NCI-H2029 treated with DMSO at 0.1 percent for 48 hours (cell line): ENCODE data around the gene ITGB5.

Experiments
- DNase-seq: peaks from one replicate; lab custom pipeline; 2025; lab: John Stamatoyannopoulos, UW

Gene ITGB5

DNA sequence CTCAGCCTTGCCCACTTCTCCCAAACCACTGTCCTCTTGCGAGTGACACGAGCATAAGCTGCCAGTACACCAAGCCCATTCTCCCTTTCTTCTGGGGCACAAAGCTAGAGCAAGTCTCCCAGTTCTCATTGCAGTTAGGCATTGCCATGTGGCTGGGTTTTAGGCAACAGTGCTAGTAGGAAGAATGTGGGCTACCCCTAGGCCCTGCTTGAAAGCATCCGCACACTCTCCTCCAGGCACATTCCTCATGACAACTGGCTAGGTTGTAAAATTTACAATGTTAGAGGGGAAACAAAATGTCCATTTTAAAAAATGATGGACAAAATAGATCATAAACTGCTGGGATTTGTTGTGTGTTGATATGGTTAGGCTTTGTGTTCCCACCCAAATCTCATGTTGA, 19.7 kb downstream of the ITGB5 start:
- DNase-seq: no peak

DNA sequence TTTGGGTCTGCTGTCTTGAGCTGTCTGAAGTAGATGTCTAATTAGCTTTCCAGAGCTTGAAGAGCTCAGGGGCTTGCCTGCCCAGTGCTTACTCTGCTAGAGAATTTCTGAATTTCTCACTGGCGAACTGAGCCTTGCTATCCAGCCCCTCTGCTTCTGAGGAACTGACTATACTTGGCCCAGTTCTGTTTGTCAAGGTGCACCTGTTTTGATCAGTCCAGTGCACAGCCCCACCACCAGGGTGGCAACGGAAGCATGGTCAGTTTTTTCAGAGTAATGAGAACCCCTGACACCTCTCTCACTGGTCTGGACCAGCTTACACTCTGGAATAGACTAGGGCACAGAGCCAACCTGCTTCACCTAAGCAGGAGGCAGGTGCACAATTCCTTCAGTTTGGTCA, 25.2 kb downstream of the ITGB5 start:
- peak; percentile 65 for DNase-seq

DNA sequence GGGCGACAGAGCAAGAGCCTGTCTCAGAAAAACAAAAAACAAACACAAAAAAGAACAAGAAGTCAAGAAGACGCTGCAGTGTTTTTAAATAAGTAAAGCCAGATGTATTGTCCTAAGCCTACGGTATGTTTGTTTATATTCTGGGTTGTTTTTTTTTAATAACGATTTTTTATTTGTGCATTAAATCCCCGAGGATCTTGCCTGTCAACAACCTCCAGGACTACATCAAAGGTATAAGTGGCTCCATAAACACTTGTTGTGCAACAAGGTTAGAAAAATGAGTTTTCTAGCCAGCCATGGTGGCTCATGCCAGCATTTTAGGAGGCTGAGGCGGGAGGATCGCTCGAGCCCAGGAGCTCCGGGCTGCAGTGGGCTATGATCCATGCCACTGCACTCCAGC, 26.1 kb downstream of the ITGB5 start:
- no peak for DNase-seq

DNA sequence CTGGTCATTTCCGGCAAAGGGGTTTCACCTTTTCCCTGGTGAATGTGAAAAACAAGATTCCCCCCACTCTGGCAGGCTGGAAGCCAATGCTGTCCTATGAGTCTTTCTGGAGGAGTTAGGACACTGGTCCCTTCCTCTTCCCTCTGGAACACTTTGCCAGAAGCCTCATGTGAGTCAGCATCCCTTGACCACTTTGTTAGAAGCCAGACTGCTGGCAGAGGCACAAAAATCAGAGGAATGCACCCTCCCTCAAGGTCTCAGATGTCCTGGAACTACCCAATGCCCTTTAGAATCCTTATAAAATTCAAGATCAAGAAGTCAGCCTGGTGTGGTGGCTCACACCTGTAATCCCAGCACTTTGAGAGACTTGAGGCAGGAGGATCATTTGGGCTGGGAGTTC, 26.6 kb downstream of the ITGB5 start:
- no peak for DNase-seq

DNA sequence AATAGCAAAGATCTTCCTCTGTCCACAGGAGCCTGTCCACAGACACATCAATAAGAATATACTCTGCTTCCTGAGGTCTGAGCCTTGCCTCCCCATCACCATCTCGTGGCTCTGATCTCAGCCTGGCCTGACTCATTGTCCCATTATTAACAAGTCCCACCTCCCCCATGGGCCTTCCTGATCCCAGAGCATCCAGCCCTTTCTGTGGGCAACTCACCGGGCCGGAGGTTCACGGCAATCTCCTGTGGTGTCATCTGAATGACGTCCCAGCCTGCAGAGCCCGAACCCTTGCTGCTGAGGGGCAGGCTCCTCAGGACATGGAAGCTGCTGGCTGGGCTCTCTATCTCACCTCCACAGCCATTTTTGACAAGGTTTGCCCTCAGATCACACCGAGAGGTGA, 28.1 kb downstream of the ITGB5 start:
- DNase-seq: no peak

DNA sequence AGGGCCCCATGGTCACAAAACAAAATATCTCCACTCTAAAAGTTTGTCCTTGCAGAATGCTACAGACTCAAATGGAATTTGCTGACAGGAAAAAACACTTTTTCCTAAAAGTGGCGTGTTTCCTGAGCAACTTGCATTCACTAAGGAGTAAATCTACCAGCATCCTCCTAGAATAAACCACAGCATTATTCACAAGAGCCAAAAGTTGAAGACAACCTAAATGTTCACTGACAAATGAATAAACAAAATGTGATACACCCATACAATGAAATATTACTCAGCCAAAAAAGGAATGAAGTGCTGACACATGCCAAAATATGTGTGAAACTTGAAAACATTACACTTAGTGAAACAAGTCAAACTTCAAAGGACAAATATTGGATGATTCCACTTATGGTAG, 28.9 kb downstream of the ITGB5 start:
- no peak for DNase-seq

DNA sequence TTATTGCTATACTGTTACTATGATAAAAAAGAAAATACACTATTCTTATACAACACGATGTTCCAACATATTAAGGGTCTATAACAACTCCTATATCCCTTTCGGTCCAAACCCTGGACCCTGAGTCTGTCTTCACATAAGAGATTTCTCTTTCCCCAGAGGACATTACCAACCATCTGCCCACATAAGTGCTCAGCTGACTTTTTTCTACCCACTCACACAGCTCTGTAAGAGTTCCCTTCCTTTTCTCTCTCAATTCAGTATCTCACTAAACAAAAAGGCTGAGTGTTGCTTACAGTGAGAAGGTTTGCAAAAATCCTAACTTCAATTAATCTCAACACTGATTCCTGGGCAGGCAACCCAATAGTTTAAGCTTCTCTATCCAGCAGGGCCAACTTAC, 30.5 kb downstream of the ITGB5 start:
- DNase-seq: no peak

DNA sequence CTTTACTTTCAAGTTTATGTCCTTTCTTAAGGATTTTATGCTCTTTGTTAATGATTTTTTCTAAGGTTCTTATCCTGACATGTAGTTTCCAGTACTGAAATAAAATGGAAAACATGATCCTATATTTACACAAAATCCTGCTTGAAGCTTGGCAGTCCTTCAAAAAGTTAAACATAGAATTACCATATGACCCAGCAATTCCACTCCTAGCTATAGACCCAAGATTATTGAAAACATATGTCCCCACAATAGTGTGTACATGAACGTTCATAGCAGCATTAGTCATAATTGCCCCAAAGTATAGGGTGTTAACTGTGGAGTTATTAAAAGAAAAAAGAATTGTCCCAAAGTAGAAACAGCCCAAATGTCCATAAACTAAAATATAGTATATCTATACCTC, 33.2 kb downstream of the ITGB5 start:
- no peak for DNase-seq

DNA sequence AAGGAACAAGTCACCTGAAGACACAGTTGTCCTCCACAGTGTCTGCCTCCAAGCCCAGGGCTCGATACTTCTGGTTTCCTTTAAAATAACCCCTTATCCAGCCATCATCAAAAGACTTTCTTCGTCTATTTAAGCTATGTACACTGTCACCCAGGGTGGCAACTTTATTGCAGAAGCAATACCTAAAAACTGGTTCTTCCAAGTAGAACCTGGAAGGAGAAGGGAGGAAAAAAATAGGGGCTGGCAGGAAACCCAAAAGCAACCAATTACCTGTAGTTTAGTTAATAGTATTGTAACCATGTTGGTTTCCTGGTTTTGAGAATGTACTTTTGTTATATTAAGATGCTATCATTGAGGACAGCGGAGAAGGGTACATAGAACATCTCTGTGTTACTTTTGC, 33.7 kb downstream of the ITGB5 start:
- no peak for DNase-seq

DNA sequence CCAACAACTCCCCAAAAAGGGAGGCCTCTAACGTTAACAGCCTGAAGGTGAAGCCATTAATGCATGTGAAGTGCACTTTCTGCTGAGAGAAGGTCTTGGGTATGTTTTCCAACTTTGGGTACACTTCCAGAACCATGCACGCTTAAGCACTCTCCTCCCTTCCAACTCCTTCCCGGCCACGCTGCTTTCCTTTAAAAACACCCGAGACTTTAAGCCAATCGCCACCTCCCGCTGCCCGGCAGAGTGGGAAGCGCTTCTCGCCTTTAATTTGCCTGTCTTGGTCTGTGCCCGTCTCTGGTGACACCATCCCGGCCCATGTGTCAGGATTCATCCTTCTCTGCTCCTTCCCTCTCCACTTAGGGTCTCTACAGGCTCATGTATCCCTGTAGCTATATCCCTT, 35.3 kb downstream of the ITGB5 start:
- DNase-seq: no peak

DNA sequence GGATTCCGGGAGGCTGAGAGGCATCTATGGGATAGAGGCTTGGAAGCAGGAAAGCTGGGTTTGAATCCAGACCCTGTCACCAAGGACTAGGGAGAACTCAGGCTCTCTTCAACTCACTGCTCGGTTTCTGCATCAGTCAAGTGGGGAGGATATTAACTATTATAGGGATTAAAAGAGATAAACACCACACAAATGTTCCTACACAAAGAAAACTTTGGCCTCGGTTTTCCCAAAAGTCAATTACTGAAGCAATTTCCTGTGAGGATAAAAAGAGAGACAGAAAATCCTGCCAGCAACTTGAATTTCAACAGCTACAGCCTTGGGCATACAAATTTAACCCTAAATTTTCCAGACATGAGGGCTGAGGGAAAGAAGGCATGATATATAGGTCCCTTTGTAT, 36.0 kb downstream of the ITGB5 start:
- no peak for DNase-seq

DNA sequence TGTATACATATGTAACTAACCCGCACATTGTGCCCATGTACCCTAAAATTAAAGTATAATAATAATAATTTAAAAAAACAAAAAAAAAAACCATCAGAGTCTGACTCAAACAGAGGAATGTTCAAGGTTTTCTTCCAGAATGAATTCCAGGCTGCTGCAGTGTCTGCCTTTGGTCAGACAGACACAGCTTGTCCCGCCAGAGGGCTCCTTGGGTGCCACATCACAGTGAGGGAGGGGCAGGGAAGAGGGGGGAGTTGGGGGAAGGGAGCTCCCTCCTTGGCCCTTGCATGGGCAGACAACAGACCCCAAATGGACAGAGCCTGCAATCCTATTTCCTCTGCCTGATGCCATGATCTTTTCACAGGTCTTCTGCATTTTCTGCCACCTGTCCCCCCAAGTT, 36.5 kb downstream of the ITGB5 start:
- DNase-seq: no peak

DNA sequence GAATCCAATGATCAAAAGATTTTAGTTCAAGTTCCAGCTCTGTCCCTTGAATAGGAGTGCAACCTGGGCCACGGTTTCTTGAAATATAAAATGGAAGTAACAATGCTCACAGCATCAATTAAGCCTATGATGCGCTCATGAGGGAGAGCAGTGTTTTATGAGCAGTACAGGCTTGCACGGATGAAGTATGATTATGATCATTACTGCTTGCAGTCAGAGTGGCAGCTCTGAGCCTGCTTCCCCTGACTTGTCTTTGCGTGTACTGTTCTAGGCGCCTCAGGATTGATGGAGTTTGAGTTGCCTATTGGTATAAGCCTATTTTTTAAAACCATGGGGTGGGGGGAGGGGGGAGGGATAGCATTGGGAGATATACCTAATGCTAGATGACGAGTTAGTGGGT, 37.0 kb downstream of the ITGB5 start:
- no peak for DNase-seq

DNA sequence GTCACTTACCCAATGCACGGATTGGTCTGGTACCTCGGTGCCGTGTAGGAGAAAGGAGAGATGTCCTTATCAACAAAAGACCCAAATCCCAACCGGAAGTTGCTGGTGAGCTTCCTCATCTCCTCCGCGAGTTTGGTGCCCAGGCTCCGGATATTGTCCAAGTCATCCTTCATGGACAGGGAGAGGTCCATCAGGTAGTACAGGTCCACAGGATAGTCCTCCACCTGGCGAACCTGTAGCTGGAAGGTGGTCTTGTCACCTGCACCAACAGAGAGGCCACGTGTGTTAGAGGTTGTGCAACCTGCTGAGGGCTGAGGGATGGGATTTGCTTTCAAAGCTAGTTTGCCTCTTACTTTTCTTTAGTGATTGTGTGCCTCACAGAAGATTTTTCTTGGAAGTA, 38.9 kb downstream of the ITGB5 start:
- no peak for DNase-seq

DNA sequence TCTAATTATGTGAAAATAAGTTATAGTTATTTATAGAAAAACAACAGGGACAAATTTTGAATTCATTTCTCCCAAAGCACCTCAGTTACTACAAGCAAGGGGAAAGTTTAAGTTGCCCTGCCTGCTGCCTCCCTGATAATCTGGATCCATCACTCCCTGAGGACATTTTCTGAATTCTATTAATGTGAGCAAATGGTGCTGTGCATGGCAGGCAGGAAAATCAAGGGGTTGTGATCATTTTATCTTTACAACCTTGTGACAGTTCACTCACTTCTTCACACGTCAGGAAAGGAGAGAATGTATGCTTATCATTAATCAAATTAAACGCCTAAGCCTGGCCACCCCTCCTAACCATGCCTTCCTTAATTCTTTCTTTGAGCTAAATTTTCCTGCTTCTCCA, 39.3 kb downstream of the ITGB5 start:
- DNase-seq: no peak

DNA sequence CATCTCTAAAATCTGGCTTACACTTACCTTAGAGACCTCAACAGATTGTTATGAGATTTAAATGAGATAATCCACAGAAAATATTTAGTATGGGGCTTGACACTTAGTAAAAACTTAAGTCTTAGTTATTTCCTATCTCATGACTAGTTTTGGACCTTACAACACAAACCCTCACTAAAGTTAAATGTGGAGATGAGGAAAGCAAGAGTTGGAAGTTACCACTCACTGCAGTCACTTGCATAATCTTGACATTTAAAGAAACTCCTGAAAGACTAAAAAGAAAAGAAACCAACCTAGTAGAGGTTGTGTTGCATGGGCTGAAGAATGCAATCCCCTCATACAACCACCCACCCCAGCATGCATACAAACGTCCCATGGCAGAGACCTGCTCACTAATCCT, 40.1 kb downstream of the ITGB5 start:
- no peak for DNase-seq

DNA sequence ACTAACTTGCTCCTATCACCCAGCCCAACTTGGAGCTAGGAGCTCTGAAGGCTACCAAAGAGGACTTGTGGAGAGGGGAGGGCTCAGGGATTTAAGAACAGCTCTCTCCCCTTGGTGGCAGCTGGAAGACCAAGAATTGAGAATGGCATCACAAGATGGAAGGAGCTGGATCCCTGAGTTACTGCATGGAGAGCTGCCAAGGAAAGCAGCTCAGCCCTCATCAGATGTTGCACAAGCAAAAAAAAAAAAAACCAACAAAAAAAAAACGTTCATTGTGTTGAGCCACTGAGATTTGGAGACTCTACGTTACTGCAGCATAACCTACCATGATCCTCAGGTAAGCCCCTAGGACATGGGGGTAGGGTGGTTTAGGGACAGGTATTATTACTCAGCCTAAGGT, 41.0 kb downstream of the ITGB5 start:
- no peak for DNase-seq

DNA sequence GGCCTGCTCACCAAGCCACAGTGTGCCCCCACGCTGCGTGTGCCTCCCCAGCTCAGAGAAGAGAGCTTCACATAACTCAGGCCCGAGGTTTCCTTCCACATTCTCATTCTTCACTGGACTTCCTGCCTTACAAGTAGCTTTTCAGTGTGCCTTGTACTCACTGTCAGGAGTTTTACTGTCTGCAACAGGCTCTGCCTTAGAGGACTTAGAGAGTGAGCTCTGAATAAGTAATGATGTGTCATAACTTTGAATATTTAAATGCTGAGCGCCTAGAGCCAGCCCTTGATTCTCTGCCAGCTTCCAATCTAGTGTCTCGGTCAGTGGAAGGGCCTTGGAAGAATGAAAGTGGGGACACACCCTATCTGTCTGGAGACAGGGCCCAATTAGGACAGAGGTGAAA, 41.8 kb downstream of the ITGB5 start:
- DNase-seq: no peak

DNA sequence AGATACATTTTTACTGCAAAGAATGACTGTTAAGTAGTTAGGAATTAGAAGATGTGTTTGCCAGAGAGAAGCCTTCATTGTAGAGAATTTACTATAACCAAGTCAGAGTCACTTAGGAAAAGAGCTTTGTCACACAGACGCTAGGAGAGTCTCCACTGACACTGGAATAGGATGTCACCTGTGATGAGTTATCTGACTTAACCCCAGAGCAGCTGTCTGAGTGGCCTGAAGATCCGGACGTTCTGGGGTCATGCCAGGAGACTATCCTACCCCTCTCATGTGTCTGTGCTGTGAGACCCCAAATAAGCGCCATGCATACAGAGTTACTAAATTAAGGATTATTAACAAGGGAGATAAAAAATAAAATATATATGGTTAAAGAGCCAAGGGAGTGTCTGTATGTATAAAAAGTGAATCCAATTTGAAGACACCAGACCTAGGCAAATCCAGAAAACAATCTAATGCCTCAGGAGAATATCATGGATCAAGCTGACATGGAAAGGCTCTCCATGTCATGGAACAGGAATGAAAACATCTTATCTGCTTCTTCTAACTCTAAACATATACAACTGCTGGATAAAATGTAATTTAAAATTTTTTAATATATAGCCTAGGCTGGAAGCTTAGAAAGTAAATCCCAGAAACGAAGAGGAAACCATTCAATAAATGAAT, 43.5 kb downstream of the ITGB5 start:
- no peak for DNase-seq

DNA sequence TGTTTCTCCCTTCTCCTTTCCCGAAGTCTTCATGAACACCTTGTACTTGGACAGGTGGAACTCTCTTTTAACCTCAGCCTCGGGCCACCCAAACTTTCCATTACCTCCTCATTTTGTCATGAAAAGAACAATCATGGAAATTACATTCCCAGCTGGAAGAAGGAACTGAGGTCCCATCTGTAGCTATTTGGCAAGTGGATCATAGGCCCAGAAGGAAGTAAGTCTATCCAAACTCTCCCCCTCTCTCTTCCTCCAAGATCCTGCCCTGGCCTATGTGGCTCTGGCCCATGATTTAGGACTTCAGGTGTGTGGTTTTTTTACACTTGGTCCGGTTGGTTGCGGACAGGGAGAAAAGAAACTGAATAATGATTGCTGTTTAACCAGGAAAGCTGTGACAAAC, 44.1 kb downstream of the ITGB5 start:
- no peak for DNase-seq

DNA sequence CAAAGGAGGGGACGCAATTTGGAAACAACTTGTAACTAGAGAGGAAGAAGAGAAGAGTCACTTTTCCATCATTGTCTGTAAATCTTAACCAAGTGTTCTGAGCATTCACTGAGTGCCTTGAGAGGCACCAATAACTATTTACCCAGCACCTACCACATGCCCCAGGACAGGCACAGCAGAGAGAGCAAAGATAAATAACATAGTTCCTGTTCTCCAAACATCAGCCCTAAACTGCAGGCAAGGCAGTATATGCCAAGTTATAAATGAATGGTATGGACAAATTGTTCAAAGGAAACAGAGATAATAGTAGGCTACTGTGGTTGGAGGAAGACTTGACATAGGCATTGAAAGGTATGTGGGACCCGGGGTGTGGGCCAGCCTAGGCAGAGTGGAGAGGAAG, 45.6 kb downstream of the ITGB5 start:
- DNase-seq: no peak

DNA sequence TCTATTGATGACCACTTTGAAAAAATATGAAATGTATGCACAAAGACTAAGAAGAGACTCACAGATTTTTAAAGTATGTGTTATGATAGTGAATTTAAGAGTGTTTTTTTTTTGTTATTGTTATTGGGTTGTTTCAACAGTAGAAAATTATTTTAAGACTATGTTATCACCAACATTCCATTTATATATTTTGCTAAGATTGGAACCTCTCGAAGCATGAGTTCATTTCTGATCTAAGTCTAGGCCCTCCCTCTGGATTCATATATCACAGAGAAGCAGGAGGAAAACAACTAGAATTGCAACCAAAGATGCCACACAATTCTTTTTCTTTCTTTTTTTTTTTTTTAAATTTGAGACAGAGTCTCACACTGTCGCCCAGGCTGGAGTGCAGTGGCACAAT, 46.8 kb downstream of the ITGB5 start:
- DNase-seq: no peak

DNA sequence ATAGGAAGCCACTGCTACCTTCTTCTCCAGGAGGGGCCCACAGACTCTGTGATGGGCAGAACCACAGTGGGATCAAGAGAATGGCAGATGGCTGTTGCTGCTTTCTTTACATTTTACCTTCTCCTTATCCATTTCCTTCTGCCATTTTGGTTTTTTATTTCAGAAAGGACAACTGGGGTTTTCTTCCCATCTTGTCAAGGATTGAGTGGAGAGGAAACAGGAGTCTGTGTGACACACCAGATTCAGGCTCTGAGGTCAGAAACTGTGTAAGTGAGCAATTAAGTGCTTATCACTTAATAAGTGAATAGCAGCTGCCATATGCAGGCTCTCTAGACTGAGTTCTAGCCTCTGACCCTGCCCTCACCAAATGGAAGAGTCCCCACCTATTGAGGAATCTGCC, 47.3 kb downstream of the ITGB5 start:
- no peak for DNase-seq

DNA sequence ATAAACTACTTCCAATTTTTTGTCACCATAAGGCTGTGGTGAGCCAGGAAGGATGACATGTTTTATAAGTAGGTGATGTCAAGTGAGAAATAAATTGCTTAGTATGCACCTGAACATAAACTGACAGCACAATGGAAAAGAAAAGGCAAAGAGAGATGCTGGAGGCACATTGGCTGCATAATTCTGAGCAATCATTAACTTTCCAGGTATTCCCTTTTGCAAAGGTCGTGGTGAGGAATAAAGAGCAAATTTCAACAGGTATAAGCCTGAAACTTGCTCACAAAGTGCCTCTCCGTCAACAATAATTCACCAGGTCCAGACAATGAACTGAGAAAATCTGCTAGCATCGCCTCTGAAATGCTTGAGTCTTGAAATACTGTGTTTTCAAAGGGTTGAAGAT, 48.2 kb downstream of the ITGB5 start:
- DNase-seq: no peak

DNA sequence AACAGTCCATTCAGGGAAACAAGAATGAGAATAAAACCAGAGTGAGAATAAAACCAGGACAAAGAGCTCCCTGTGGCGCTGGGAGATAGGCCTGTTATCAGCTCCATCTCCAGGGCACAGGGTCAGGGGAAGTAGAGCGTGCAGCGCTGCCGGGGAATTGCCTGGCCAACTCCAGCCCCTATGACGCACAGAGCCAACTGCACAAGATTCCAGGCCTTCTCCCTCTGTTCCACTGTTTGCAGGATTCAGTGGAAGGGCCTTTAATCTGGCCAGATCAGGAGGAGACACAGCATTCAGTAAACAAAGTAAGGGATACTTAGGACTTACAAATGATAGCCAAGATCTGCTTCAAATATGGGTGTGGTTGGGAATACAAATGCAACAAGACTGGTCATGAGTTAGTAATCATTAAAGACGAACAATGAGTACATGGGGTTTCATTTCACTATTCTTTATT, 49.4 kb downstream of the ITGB5 start:
- DNase-seq: no peak
